Ascending aorta (tissue), 2 donors: ENCODE measurements around the gene GMPR. TPM values are rescaled to one million over a fixed set of nuclear protein-coding genes. Genes with fewer than 3 reads are reported as not detected.

ENCODE experiments used
- DNase-seq, 2 donors: peaks; one replicate each; pipeline ENCODE4 v3.0.0-alpha.2; 2019; ENCODE audit warnings: low spot score in 2 of 2
- H3K27ac ChIP-seq, 2 donors: fragments of 200-600 bp; sonication (generic); one replicate each; pipeline ENCODE4 v1.5.1; 2016 to 2017; ENCODE audit warnings: mild to moderate bottlenecking in 1 of 2
- H3K27me3 ChIP-seq: fragments of 200-600 bp; sonication (generic); one replicate; pipeline ENCODE4 v1.5.1; 2017
- H3K36me3 ChIP-seq, 2 donors: fragments of 200-600 bp; sonication (generic); one replicate each; pipeline ENCODE4 v1.5.1; 2016
- H3K4me1 ChIP-seq, 2 donors: fragments of 200-600 bp; sonication (generic); one replicate each; pipeline ENCODE4 v1.5.1; 2016 to 2017; ENCODE audit warnings: mild to moderate bottlenecking in 1 of 2
- H3K4me3 ChIP-seq, 2 donors: fragments of 200-600 bp; sonication (generic); one replicate each; pipeline ENCODE4 v1.5.1; 2016 to 2017; ENCODE audit warnings: mild to moderate bottlenecking in 1 of 2
- H3K9me3 ChIP-seq, 2 donors: fragments of 200-600 bp; sonication (generic); one replicate each; pipeline ENCODE4 v1.5.1; 2016
- CTCF ChIP-seq, 3 experiments: fragments of 200-600 bp in 2 of 3; fragments of 450-650 bp in 1 of 3; sonication (generic) in 2 of 3; IDR thresholded peaks; one replicate each; pipeline ENCODE4 v1.5.1; 2016 to 2019; ENCODE audit warnings: antibody characterized with exemption in 3 of 3, mild to moderate bottlenecking in 1 of 3, moderate library complexity in 1 of 3
- intact Hi-C: fragments of 100-400 bp; cut with DNase I; formaldehyde crosslinking; loops from one replicate; pipeline ENCODE4 v1.15.1; 2023
- total RNA-seq: library from RNA; depleted of rRNA; stranded (reverse); fragments of >200 nt; gene quantifications from one replicate; pipeline ENCODE4 v1.1.0, GENCODE V29; 2016

GMPR gene
- total RNA-seq, 1 donor from 2014 or later = 18.4 TPM

DNA sequence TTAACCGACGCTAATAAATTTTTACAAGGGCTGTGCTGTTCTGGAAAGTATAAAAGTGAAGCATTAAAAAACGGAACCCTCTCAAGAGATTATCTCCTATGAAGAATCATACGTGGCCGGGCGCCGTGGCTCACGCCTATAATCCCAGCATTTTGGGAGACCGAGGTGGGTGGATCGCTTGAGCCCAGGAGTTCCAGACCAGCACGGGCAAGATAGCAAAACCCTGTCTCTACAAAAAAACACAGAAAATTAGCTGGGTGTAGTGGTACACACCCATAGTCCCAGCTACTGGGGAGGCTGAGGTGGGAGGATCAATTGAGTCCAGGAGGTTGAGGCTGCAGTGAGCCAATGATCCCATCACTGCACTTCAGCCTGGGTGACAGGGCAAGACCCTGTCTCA lies 83.4 kb downstream of the GMPR start:
- peak in 1 of 2 donors; percentile 52 for DNase-seq
- intact Hi-C loops = loop anchor here (2.0 to 5.0 kb wide), 3 partner anchors 83 to 440 kb away; partner anchors contain the start of genes ATXN1 and GMPR
- Histone ChIP-seq H3K4me1 (peaks cover 11 to 62% of the 10 kb centered on the region in 2 donors), H3K36me3 (peaks cover 8 to 10% of the 10 kb centered on the region in 2 donors), H3K4me3 (no peak overlapping the region), H3K27me3 (no peaks in the 10 kb centered on the region), H3K9me3 (no peaks in the 10 kb centered on the region), H3K27ac (peak overlapping the region; percentile 96)
- TF ChIP-seq CTCF (IDR thresholded peaks at IDR 0.05) = no peak

DNA sequence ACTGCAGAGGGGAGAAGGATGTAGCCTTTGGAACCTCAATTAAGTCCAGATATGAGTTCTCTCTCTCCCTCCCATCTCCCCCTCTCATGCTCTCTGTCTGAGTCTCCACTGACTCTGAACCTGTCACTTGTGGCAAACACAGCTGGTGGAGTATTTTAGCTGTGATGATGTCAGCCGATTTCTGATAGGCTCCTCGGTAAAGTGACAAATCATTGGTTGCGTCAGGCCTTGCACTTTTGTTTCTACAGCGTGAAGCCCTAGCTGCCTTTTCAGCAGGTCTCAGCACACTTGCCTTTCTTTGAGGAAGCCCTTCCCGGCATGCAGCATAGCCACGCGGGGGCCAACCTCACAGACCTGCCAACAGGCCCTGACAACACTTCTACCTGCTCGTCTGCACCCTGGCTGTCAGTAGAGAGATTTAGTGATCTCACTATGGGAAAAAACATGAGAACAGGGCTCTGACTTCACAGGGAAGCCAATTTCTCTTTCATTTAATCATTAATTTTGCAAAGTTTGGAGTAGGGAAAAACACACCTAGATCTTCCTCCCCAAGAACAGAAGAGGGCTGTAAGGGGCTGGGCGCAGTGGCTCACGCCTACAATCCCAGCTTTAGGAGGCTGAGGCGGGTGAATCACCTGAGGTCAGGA lies 84.4 kb downstream of the GMPR start:
- no peaks in the 10 kb centered on the region for H3K9me3 ChIP-seq
- H3K4me3 ChIP-seq = no peak overlapping the region
- H3K36me3 ChIP-seq = peaks cover 17% of the 10 kb centered on the region in 2 donors
- no peaks in the 10 kb centered on the region for H3K27me3 ChIP-seq
- no peak for TF ChIP-seq CTCF (IDR thresholded peaks at IDR 0.05)
- DNase-seq = peak; percentile 64 to 91
- intact Hi-C loops = loop anchor here (5.0 kb wide), 2 partner anchors 105 to 440 kb away; partner anchors contain the start of gene ATXN1
- H3K27ac ChIP-seq = peak overlapping the region; percentile 96
- H3K4me1 ChIP-seq = peaks cover 9 to 52% of the 10 kb centered on the region in 2 donors

DNA sequence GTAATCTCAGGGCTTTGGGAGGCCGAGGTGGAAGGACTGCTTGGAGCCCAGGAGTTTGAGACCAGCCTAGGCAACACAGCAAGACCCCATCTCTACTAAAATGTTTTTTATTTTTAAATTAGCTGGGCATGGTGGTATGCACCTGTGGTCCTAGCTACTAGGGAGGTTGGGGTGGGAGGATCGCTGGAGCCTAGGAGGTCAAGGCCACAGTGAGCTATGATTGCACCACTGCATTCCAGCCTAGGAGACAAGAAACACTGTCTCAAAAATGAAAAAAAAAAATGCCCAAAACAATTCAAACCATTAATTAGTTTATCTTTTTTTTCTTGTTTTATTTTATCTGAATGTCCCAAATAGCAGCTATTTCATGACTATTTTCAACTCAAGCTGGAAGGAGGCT lies 85.8 kb downstream of the GMPR start:
- intact Hi-C loops = loop anchor here (5.0 kb wide), 2 partner anchors 107 to 438 kb away; partner anchors contain the start of gene ATXN1

DNA sequence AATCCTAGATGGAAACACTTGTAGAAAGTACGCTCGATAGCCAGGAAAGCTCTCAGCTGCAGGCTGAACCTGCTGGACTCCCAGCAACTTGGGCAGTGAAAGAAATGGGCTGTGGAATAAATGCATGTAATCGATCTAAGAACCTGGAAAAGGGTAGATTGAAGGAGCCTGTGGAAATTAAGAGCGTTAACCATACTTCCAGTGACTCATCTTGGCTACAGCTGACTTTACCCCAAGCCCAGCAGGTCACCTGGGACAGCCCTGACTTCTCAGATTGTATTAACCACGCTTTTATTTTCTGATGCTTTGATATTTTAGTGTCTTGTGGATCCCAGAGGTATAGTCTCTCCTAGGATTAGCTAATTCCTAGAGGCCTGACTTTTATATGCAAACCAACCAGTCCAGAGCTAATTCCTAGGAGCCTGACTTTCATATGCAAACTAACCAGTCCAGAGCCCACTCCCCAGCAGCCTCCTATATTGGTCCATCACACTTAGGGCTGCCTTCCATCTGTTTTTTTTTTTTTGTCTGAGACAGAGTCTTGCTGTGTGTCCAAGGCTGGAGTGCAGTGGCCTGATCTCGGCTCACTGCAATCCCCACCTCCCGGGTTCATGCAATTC lies 86.3 kb downstream of the GMPR start:
- peaks cover 9 to 33% of the 10 kb centered on the region in 2 donors for H3K4me1 ChIP-seq
- intact Hi-C loops = loop anchor here (5.0 kb wide), 2 partner anchors 107 to 438 kb away; partner anchors contain the start of gene ATXN1
- no peak overlapping the region for H3K4me3 ChIP-seq
- peak in 1 of 2 donors; percentile 1 for DNase-seq
- no peaks in the 10 kb centered on the region for H3K27me3 ChIP-seq
- TF ChIP-seq CTCF (IDR thresholded peaks at IDR 0.05) = no peak
- H3K27ac ChIP-seq = no peak overlapping the region
- H3K9me3 ChIP-seq = no peaks in the 10 kb centered on the region
- H3K36me3 ChIP-seq = peaks cover 17 to 21% of the 10 kb centered on the region in 2 donors

More for the DNA sequence above, 85.8 kb downstream of the GMPR start:
- TF ChIP-seq CTCF (IDR thresholded peaks at IDR 0.05) = no peak
- no peaks in the 10 kb centered on the region for H3K27me3 ChIP-seq
- no peaks in the 10 kb centered on the region for H3K9me3 ChIP-seq
- H3K36me3 ChIP-seq = peaks cover 17 to 21% of the 10 kb centered on the region in 2 donors
- H3K27ac ChIP-seq = no peak overlapping the region
- H3K4me3 ChIP-seq = no peak overlapping the region
- H3K4me1 ChIP-seq = peaks cover 9 to 38% of the 10 kb centered on the region in 2 donors
- no peak for DNase-seq

- DNase-seq = peak in 1 of 2 donors; percentile 46
- Histone ChIP-seq H3K4me1 (peaks cover 0 to 21% of the 10 kb centered on the region in 2 donors), H3K27ac (no peak overlapping the region), H3K9me3 (no peaks in the 10 kb centered on the region), H3K4me3 (no peak overlapping the region), H3K36me3 (peaks cover 17 to 21% of the 10 kb centered on the region in 2 donors), H3K27me3 (no peaks in the 10 kb centered on the region)
- no peak for TF ChIP-seq CTCF (IDR thresholded peaks at IDR 0.05)
- intact Hi-C loops = no loop called here
Measured at GRCh38 chr6:16326531-16326930, 88.1 kb downstream of the GMPR start.
